Measurements from ENCODE around the gene PCDHA1.

Gene PCDHA1

GRCh38 chr5:141022384-141022783, 236.4 kb downstream of the PCDHA1 start:
- H3K36me3 ChIP-seq (ENCODE audit: control insufficient read depth in 2 of 2, insufficient read depth in 1 of 2, low read length in 2 of 2): no peaks in the 10 kb centered on the region
- no peak overlapping the region for H3K27ac ChIP-seq (ENCODE audit: extremely low read depth, low read depth, low read length)
- no peaks in the 10 kb centered on the region for H3K9me3 ChIP-seq (ENCODE audit: control insufficient read depth, insufficient read depth, low read depth, low read length)
- TF ChIP-seq WT1 (tag by site-specific recombination; IDR thresholded peaks at IDR 0.05) (no peak), ZNF239 (tag by site-specific recombination; IDR thresholded peaks at IDR 0.05) (no peak), SETDB1 (IDR thresholded peaks at IDR 0.05; ENCODE audit: insufficient read length, low read length) (no peak), GLIS2 (tag by site-specific recombination; IDR thresholded peaks at IDR 0.05) (no peak), ZNF473 (tag by site-specific recombination; IDR thresholded peaks at IDR 0.05) (no peak), ZBTB17 (tag by site-specific recombination; IDR thresholded peaks at IDR 0.05) (no peak)
- H3K4me3 ChIP-seq (ENCODE audit: low read depth, low read length): no peak overlapping the region
- H3K4me1 ChIP-seq (ENCODE audit: control insufficient read depth, insufficient read depth, low read length): no peaks in the 10 kb centered on the region
- ChIA-PET POLR2A (no interaction called here), CTCF (interaction anchor here (0.7 kb wide), 1 partner anchor 150 kb away, joined by 3 read pairs; no protein-coding TSS in a partner anchor)

DNA sequence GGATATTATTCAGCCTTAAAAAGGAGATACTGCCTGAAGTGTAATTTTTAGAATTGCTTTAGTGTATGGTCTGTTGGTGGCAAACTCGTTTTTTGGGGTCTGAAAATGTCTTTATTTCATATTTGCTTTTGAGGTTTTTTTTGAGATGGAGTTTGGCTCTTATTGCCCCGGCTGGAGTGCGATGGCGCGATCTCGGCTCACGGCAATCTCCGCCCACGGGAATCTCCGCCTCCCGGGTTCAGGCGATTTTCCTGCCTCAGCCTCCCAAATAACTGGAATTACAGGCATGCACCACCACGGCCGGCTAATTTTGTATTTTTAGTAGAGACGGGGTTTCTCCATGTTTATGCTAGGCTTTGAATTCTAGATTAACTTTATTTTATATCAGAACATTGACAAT, 245.1 kb downstream of the PCDHA1 start:
- Histone ChIP-seq H3K36me3 (ENCODE audit: control insufficient read depth in 2 of 2, insufficient read depth in 1 of 2, low read length in 2 of 2) (no peaks in the 10 kb centered on the region), H3K4me3 (ENCODE audit: low read depth, low read length) (no peak overlapping the region), H3K4me1 (ENCODE audit: control insufficient read depth, insufficient read depth, low read length) (no peaks in the 10 kb centered on the region), H3K27ac (ENCODE audit: extremely low read depth, low read depth, low read length) (no peak overlapping the region), H3K9me3 (ENCODE audit: control insufficient read depth, insufficient read depth, low read depth, low read length) (no peaks in the 10 kb centered on the region)
- TF ChIP-seq, protein P1, sequence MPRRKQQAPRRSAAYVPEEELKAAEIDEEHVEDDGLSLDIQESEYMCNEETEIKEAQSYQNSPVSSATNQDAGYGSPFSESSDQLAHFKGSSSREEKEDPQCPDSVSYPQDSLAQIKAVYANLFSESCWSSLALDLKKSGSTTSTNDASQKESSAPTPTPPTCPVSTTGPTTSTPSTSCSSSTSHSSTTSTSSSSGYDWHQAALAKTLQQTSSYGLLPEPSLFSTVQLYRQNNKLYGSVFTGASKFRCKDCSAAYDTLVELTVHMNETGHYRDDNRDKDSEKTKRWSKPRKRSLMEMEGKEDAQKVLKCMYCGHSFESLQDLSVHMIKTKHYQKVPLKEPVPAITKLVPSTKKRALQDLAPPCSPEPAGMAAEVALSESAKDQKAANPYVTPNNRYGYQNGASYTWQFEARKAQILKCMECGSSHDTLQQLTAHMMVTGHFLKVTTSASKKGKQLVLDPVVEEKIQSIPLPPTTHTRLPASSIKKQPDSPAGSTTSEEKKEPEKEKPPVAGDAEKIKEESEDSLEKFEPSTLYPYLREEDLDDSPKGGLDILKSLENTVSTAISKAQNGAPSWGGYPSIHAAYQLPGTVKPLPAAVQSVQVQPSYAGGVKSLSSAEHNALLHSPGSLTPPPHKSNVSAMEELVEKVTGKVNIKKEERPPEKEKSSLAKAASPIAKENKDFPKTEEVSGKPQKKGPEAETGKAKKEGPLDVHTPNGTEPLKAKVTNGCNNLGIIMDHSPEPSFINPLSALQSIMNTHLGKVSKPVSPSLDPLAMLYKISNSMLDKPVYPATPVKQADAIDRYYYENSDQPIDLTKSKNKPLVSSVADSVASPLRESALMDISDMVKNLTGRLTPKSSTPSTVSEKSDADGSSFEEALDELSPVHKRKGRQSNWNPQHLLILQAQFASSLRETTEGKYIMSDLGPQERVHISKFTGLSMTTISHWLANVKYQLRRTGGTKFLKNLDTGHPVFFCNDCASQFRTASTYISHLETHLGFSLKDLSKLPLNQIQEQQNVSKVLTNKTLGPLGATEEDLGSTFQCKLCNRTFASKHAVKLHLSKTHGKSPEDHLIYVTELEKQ (tag by site-specific recombination; IDR thresholded peaks at IDR 0.05; ENCODE audit: borderline replicate concordance): no peak
- TF ChIP-seq IKZF3 (tag by site-specific recombination; IDR thresholded peaks at IDR 0.05): no peak
- ChIA-PET POLR2A (no interaction called here), CTCF (no interaction called here)

DNA sequence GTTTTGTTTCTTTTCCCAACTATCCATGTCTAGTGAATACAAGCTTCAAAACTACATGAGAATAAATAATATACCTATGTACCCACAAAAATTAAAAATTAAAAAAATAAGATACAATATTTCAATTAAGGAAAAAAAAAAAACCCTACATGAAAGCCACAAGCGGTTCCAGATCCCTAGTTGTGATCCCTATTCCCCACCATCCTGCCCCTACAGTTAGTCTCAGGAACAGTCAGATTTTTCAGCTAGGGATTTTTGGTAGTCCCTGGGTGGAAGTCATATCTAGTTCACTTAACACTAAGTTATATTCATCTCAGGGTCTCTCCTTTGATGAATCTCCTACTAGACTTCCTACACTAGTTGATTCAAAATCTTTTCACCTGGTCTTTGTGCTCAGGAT, 246.7 kb downstream of the PCDHA1 start:
- Histone ChIP-seq H3K4me3 (ENCODE audit: low read depth, low read length) (no peak overlapping the region), H3K27ac (ENCODE audit: extremely low read depth, low read depth, low read length) (no peak overlapping the region), H3K4me1 (ENCODE audit: control insufficient read depth, insufficient read depth, low read length) (no peaks in the 10 kb centered on the region), H3K36me3 (ENCODE audit: control insufficient read depth in 2 of 2, insufficient read depth in 1 of 2, low read length in 2 of 2) (no peaks in the 10 kb centered on the region), H3K9me3 (ENCODE audit: control insufficient read depth, insufficient read depth, low read depth, low read length) (no peaks in the 10 kb centered on the region)
- ChIA-PET POLR2A (no interaction called here), CTCF (interaction anchor here (0.8 to 1.2 kb wide), 8 partner anchors 8 to 211 kb away, joined by 3 to 5 read pairs (median 3); partner anchors contain the start of genes PCDHA10, PCDHA11, PCDHA5 and PCDHAC1)
- TF ChIP-seq ZNF175 (tag by site-specific recombination; IDR thresholded peaks at IDR 0.05) (no peak), ZNF561 (tag by site-specific recombination; IDR thresholded peaks at IDR 0.05; ENCODE audit: borderline replicate concordance) (no peak), ZNF624 (tag by site-specific recombination; IDR thresholded peaks at IDR 0.05) (no peak), KLF1 (tag by site-specific recombination; IDR thresholded peaks at IDR 0.05) (no peak), ZNF157 (tag by site-specific recombination; IDR thresholded peaks at IDR 0.05) (no peak)
- TF ChIP-seq, protein P2, sequence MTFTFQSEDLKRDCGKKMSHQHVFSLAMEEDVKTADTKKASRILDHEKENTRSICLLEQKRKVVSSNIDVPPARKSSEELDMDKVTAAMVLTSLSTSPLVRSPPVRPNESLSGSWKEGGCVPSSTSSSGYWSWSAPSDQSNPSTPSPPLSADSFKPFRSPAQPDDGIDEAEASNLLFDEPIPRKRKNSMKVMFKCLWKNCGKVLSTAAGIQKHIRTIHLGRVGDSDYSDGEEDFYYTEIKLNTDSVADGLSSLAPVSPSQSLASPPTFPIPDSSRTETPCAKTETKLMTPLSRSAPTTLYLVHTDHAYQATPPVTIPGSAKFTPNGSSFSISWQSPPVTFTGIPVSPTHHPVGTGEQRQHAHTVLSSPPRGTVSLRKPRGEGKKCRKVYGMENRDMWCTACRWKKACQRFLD (tag by site-specific recombination; IDR thresholded peaks at IDR 0.05): no peak

GRCh38 chr5:141039061-141039460, 253.1 kb downstream of the PCDHA1 start:
- ChIA-PET CTCF (interaction anchor here (0.9 to 3.5 kb wide), 10 partner anchors 28 to 183 kb away, joined by 3 to 40 read pairs (median 7); partner anchors contain the start of genes PCDHA10, PCDHA11, PCDHA13 and PCDHAC1), POLR2A (interaction anchor here (0.7 kb wide), 1 partner anchor 112 kb away, joined by 3 read pairs; no protein-coding TSS in a partner anchor)
- TF ChIP-seq ZNF292 (tag by site-specific recombination; IDR thresholded peaks at IDR 0.05; ENCODE audit: borderline replicate concordance, low read depth) (no peak), ZNF211 (tag by site-specific recombination; IDR thresholded peaks at IDR 0.05; ENCODE audit: low read depth) (no peak), FEZF1 (tag by site-specific recombination; IDR thresholded peaks at IDR 0.05) (no peak), ZNF274 (IDR thresholded peaks at IDR 0.05; ENCODE audit: low read length) (no peak), ZNF274 (tag by site-specific recombination; IDR thresholded peaks at IDR 0.05; ENCODE audit: borderline replicate concordance) (no peak), ZNF423 (tag by site-specific recombination; IDR thresholded peaks at IDR 0.05) (no peak)
- TF ChIP-seq, protein P3, sequence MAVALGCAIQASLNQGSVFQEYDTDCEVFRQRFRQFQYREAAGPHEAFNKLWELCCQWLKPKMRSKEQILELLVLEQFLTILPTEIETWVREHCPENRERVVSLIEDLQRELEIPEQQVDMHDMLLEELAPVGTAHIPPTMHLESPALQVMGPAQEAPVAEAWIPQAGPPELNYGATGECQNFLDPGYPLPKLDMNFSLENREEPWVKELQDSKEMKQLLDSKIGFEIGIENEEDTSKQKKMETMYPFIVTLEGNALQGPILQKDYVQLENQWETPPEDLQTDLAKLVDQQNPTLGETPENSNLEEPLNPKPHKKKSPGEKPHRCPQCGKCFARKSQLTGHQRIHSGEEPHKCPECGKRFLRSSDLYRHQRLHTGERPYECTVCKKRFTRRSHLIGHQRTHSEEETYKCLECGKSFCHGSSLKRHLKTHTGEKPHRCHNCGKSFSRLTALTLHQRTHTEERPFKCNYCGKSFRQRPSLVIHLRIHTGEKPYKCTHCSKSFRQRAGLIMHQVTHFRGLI (tag by site-specific recombination; IDR thresholded peaks at IDR 0.05): no peak
- peaks cover 14% of the 10 kb centered on the region for H3K4me1 ChIP-seq (ENCODE audit: control insufficient read depth, insufficient read depth, low read length)
- no peak overlapping the region for H3K27ac ChIP-seq (ENCODE audit: extremely low read depth, low read depth, low read length)
- no peak overlapping the region for H3K4me3 ChIP-seq (ENCODE audit: low read depth, low read length)
- H3K36me3 ChIP-seq (ENCODE audit: control insufficient read depth in 2 of 2, insufficient read depth in 1 of 2, low read length in 2 of 2): no peaks in the 10 kb centered on the region
- H3K9me3 ChIP-seq (ENCODE audit: control insufficient read depth, insufficient read depth, low read depth, low read length): no peaks in the 10 kb centered on the region
